KOPT-K1 (cell line): ENCODE data around the gene NSMCE4A.
"Not testable (repeated sequence)": the region's sequence is repeated elsewhere in the genome, so short reads cannot be mapped to it uniquely, and the experiment has no call there.

Source experiments
- H3K27ac ChIP-seq: fragments of 200-600 bp; sonication (generic); 2 replicates; pipeline ENCODE4 v1.5.1; 2016; ENCODE audit warnings: antibody characterized with exemption, mild to moderate bottlenecking, low read depth, low read length; ENCODE audit not compliant: poor library complexity, severe bottlenecking
- H3K36me3 ChIP-seq: fragments of 200-600 bp; sonication (generic); 2 replicates; pipeline ENCODE4 v1.5.1; 2017; ENCODE audit warnings: antibody characterized with exemption, mild to moderate bottlenecking, low read length, moderate library complexity; ENCODE audit not compliant: insufficient read depth
- H3K9me3 ChIP-seq: fragments of 200-600 bp; sonication (generic); 2 replicates; pipeline ENCODE4 v1.5.1; 2017; ENCODE audit warnings: antibody characterized with exemption, low read length, mild to moderate bottlenecking; ENCODE audit not compliant: insufficient read depth, poor library complexity, severe bottlenecking

Gene NSMCE4A

GRCh38 chr10:121969086-121969485 lies 5.9 kb downstream of the NSMCE4A start:
- not testable (repeated sequence) for H3K9me3 ChIP-seq, H3K27ac ChIP-seq
- H3K36me3 ChIP-seq, result peaks cover 86% of the 10 kb centered on the region

GRCh38 chr10:121965996-121966395 lies 9.0 kb downstream of the NSMCE4A start:
- peaks cover 94% of the 10 kb centered on the region for H3K36me3 ChIP-seq
- no peaks in the 10 kb centered on the region for H3K9me3 ChIP-seq

GRCh38 chr10:121961456-121961855 lies 13.6 kb downstream of the NSMCE4A start:
- Histone ChIP-seq H3K9me3 (no peaks in the 10 kb centered on the region), H3K27ac (no peak overlapping the region), H3K36me3 (peaks cover 85% of the 10 kb centered on the region)

More at GRCh38 chr10:121965996-121966395, 9.0 kb downstream of the NSMCE4A start:
- no peak overlapping the region for H3K27ac ChIP-seq

GRCh38 chr10:121959671-121960070 lies 15.3 kb downstream of the NSMCE4A start:
- Histone ChIP-seq H3K27ac (no peak overlapping the region), H3K9me3 (no peaks in the 10 kb centered on the region), H3K36me3 (peaks cover 77% of the 10 kb centered on the region)

GRCh38 chr10:121956111-121957061 lies 18.6 kb downstream of the NSMCE4A start:
- Histone ChIP-seq H3K27ac (no peak overlapping the region), H3K9me3 (no peaks in the 10 kb centered on the region), H3K36me3 (peaks cover 50% of the 10 kb centered on the region)

- H3K36me3 ChIP-seq, result peaks cover 14% of the 10 kb centered on the region; the same call in 1 of the 2 replicates
- no peaks in the 10 kb centered on the region for H3K9me3 ChIP-seq
- no peak overlapping the region for H3K27ac ChIP-seq
These were observed 22.8 kb downstream of the NSMCE4A start for GRCh38 chr10:121952226-121952625.

- no peak overlapping the region for H3K27ac ChIP-seq
- no peaks in the 10 kb centered on the region for H3K9me3 ChIP-seq
- no peaks in the 10 kb centered on the region; the same call in 1 of the 2 replicates for H3K36me3 ChIP-seq
These were observed 25.6 kb downstream of the NSMCE4A start for GRCh38 chr10:121949451-121949850.

- no peaks in the 10 kb centered on the region for H3K9me3 ChIP-seq
- H3K27ac ChIP-seq, result no peak overlapping the region
- no peaks in the 10 kb centered on the region for H3K36me3 ChIP-seq
These were observed 26.0 kb downstream of the NSMCE4A start for GRCh38 chr10:121949049-121949448.

- Histone ChIP-seq H3K27ac (no peak overlapping the region), H3K36me3 (no peaks in the 10 kb centered on the region)
These were observed 27.4 kb downstream of the NSMCE4A start for GRCh38 chr10:121947343-121948330.

GRCh38 chr10:121942749-121943416 lies 32.1 kb downstream of the NSMCE4A start:
- Histone ChIP-seq H3K9me3 (no peaks in the 10 kb centered on the region), H3K27ac (no peak overlapping the region), H3K36me3 (no peaks in the 10 kb centered on the region)

More at GRCh38 chr10:121947343-121948330, 27.4 kb downstream of the NSMCE4A start:
- no peaks in the 10 kb centered on the region for H3K9me3 ChIP-seq

GRCh38 chr10:121941532-121941931 lies 33.5 kb downstream of the NSMCE4A start:
- H3K27ac ChIP-seq, result no peak overlapping the region
- H3K9me3 ChIP-seq, result no peaks in the 10 kb centered on the region
- no peaks in the 10 kb centered on the region for H3K36me3 ChIP-seq

GRCh38 chr10:121936295-121936694 lies 38.7 kb downstream of the NSMCE4A start:
- Histone ChIP-seq H3K9me3 (no peaks in the 10 kb centered on the region), H3K36me3 (no peaks in the 10 kb centered on the region), H3K27ac (no peak overlapping the region)

- Histone ChIP-seq H3K27ac (no peak overlapping the region), H3K36me3 (no peaks in the 10 kb centered on the region), H3K9me3 (no peaks in the 10 kb centered on the region)
These were observed 39.3 kb downstream of the NSMCE4A start for GRCh38 chr10:121935702-121936101.

- not testable (repeated sequence) for H3K27ac ChIP-seq, H3K9me3 ChIP-seq
These were observed 44.5 kb downstream of the NSMCE4A start for GRCh38 chr10:121930268-121931085.

More at GRCh38 chr10:121930268-121931085, 44.5 kb downstream of the NSMCE4A start:
- not testable (repeated sequence) for H3K36me3 ChIP-seq
